Neural progenitor cell (in vitro differentiated cells): ENCODE results near the gene SLC39A13.

Source experiments
- CTCF ChIP-seq: fragments of 200-600 bp; sonication (generic); IDR thresholded peaks from 2 replicates; pipeline ENCODE4 v1.5.1; 2017; ENCODE audit warnings: antibody characterized with exemption, mild to moderate bottlenecking
- EZH2 ChIP-seq: fragments of 200-600 bp; sonication (generic); IDR thresholded peaks from 2 replicates; pipeline ENCODE4 v1.6.1; 2017; ENCODE audit warnings: antibody characterized with exemption, mild to moderate bottlenecking, moderate library complexity
- EZH2phosphoT487 ChIP-seq: fragments of 200-600 bp; sonication (generic); IDR thresholded peaks from 2 replicates; pipeline ENCODE4 v1.6.1; 2017; ENCODE audit warnings: antibody characterized with exemption

DNA sequence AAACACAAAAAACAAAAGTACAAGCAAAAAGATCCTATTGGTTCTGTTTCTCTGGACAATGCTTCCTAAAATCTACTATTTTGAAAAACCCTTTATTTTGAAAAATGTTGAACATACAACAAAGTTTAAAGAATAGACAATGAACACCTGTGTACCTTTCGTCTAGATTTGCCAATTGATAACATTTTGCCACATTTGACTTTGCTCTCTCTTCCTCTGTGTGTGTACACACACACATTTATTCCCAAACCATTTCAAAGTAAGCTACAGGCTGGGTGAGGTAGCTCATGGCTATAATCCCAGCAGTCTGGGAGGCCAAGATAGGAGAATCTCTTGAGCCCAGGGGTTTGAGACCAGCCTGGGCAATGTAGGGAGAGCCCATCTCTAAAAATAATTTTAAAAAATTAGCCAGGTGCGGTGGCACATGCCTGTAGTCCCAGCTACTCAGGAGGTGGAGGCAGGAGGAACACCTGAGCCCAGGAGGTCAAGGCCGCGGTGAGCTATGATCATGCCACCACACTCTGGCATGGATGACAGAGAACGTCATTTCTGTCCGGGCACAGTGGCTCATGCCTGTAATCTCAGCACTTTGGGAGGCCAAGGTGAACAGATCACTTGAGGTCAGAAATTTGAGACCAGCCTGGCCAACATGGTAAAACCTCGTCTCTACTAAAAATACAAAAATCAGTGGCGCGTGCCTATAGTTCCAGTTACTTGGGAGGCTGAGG, 23.1 kb downstream of the SLC39A13 start:
- TF ChIP-seq CTCF (no peak), EZH2phosphoT487 (no peak), EZH2 (no peak)
